ENCODE results near the gene STUB1. TPM values are rescaled to one million over a fixed set of nuclear protein-coding genes. Genes with fewer than 3 reads are reported as not detected.
"Not testable (repeated sequence)": the region's sequence is repeated elsewhere in the genome, so short reads cannot be mapped to it uniquely, and the experiment has no call there.

Gene STUB1
- total RNA-seq, 1 donor from 2014 or later: 124 TPM

DNA sequence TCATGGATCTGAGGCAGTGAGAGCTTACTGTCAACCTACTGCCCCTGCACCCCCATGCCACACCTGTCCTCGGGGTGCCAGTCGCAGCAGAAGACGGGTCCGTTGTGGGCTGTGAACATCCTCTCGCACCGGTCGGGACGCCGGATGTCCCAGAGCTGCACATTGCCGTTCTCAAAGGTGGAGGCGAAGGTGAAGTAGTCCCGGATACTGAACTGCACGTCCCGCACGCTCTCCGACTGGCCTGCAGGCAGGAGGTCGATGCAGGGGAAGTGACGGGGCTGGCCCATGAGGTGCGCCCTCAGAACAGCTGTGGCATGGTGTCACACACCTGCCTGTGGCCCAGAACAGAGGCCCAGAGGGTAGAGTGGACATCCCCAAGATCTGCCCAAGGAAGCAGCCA is 7.3 kb downstream of the STUB1 start:
- peaks cover 0 to 19% of the 10 kb centered on the region in 2 donors for H3K36me3 ChIP-seq
- H3K4me3 ChIP-seq: no peak overlapping the region
- TF ChIP-seq POLR2A (IDR thresholded peaks at IDR 0.05) (no peak), POLR2AphosphoS5 (IDR thresholded peaks at IDR 0.05; ENCODE audit: insufficient read depth in 1 of 2, low read depth in 1 of 2) (no peak)
- TF ChIP-seq, protein P1, sequence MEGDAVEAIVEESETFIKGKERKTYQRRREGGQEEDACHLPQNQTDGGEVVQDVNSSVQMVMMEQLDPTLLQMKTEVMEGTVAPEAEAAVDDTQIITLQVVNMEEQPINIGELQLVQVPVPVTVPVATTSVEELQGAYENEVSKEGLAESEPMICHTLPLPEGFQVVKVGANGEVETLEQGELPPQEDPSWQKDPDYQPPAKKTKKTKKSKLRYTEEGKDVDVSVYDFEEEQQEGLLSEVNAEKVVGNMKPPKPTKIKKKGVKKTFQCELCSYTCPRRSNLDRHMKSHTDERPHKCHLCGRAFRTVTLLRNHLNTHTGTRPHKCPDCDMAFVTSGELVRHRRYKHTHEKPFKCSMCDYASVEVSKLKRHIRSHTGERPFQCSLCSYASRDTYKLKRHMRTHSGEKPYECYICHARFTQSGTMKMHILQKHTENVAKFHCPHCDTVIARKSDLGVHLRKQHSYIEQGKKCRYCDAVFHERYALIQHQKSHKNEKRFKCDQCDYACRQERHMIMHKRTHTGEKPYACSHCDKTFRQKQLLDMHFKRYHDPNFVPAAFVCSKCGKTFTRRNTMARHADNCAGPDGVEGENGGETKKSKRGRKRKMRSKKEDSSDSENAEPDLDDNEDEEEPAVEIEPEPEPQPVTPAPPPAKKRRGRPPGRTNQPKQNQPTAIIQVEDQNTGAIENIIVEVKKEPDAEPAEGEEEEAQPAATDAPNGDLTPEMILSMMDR (IDR thresholded peaks at IDR 0.05): no peak
- no peak overlapping the region for H3K27ac ChIP-seq
- intact Hi-C loops (cut with DNase I): no loop called here
- no peaks in the 10 kb centered on the region for H3K27me3 ChIP-seq
- no peaks in the 10 kb centered on the region for H3K9me3 ChIP-seq
- DNase-seq (ENCODE audit: extremely low spot score in 2 of 2): no peak
- peaks cover 55% of the 10 kb centered on the region for H3K4me1 ChIP-seq

DNA sequence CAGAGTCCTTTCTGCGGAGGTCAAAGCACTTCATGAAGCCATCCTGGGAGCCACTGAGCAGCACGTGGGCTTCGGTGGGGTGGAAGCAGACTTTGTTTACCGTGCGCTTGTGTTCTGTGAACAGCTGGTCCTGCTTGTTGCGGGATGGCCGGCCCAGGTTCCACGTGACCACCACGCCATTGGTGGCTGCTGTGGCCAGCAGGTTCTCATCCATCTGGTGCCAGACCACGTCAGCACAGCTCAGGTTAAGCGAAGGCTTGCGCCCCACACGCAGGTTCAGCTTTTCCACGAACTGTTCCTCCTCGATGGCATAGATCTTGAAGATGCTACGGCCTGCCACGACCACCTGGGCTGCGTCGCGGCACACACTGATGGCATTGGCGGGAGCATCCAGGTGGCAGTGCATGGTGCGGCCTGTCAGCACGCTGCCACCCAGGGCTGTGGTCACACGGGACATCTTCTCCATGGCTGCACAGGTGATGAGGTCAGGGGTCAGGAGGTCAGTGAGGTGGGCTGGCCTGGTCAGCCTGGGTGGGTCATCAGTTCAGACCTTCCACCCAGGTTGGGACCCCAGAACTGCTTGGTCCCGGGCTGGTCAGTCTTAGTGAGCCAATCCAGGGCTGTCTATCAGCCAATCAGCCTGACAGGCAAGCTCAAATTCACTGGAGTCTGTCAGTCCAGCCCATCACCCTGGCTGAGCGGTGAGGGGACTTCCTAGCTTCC is 9.1 kb downstream of the STUB1 start:
- H3K4me3 ChIP-seq: peak overlapping the region; percentile 63 to 94
- H3K27ac ChIP-seq: peak overlapping the region; percentile 69
- no peak for DNase-seq (ENCODE audit: extremely low spot score in 2 of 2)
- H3K36me3 ChIP-seq: peaks cover 0 to 12% of the 10 kb centered on the region in 2 donors
- intact Hi-C loops (cut with DNase I): no loop called here
- peaks cover 9% of the 10 kb centered on the region for H3K27me3 ChIP-seq
- TF ChIP-seq, protein P1 (IDR thresholded peaks at IDR 0.05): no peak
- no peak for TF ChIP-seq POLR2AphosphoS5 (IDR thresholded peaks at IDR 0.05; ENCODE audit: insufficient read depth in 1 of 2, low read depth in 1 of 2)
- no peak for TF ChIP-seq POLR2A (IDR thresholded peaks at IDR 0.05)
- no peaks in the 10 kb centered on the region for H3K9me3 ChIP-seq
- peaks cover 54% of the 10 kb centered on the region for H3K4me1 ChIP-seq

DNA sequence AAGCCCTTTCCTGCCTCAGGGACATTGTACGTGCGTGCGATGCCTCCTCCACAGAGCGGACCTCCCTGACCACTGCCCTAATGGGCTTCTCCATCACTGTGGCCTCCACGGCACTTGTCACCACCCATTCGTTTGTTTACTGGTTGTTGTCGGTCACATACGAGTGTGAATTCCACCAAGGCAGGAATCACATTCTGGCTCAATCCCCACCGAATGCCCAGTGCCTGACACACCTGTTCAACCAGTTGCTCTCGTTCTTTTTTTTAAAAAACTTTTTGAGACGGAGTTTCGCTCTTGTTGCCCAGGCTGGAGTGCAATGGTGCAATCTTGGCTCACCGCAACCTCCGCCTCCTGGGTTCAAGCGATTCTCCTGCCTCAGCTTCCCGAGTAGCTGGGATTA is 11.0 kb downstream of the STUB1 start:
- intact Hi-C loops (cut with DNase I): not testable (repeated sequence)

DNA sequence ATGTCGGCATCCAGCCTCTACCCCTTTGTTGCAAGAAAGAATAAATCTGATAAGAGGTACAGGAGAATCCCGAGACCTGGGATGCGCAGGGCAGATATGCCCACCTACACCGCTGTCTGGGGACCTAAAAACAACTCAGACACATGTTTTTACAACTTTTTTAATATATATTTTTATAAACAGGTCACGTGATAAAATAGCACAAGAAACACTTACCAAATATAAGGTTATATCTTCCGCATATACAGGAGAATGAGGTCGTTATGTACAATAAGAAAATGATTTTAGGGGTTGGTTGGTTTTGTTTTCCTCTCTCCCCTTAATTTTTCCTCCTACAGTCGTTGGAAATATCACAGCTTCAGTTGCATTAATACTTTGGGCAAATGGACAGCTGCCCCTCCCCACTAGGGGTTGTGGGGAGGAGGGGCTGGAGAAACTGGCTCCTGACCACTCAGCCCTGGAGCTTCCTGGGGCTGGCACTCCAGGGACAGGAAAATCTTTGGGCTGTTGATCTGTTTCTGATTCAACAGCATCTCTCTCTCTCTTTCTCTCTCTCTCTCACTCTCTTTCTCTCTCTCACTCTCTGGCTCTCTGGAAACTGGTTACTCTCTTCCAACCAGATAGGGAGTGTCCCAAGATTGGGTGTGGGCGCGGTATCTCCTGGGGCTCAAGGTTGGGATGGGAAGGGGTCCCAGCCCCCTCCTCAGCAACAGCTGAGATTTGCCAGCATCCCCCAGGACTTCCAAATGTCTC is 12.3 kb downstream of the STUB1 start:
- Histone ChIP-seq H3K27me3 (peaks cover 9% of the 10 kb centered on the region), H3K4me1 (peaks cover 59% of the 10 kb centered on the region), H3K27ac (no peak overlapping the region), H3K9me3 (no peaks in the 10 kb centered on the region), H3K36me3 (no peaks in the 10 kb centered on the region), H3K4me3 (no peak overlapping the region)
- DNase-seq (ENCODE audit: extremely low spot score in 2 of 2): no peak
- TF ChIP-seq, protein P1 (IDR thresholded peaks at IDR 0.05): no peak
- TF ChIP-seq POLR2AphosphoS5 (IDR thresholded peaks at IDR 0.05; ENCODE audit: insufficient read depth in 1 of 2, low read depth in 1 of 2): no peak
- no peak for TF ChIP-seq POLR2A (IDR thresholded peaks at IDR 0.05)
- intact Hi-C loops (cut with DNase I): no loop called here

More for the DNA sequence above, 11.0 kb downstream of the STUB1 start:
- H3K4me1 ChIP-seq: peaks cover 57% of the 10 kb centered on the region
- DNase-seq (ENCODE audit: extremely low spot score in 2 of 2); H3K27me3 ChIP-seq; H3K36me3 ChIP-seq; H3K9me3 ChIP-seq; H3K27ac ChIP-seq; H3K4me3 ChIP-seq: not testable (repeated sequence)

DNA sequence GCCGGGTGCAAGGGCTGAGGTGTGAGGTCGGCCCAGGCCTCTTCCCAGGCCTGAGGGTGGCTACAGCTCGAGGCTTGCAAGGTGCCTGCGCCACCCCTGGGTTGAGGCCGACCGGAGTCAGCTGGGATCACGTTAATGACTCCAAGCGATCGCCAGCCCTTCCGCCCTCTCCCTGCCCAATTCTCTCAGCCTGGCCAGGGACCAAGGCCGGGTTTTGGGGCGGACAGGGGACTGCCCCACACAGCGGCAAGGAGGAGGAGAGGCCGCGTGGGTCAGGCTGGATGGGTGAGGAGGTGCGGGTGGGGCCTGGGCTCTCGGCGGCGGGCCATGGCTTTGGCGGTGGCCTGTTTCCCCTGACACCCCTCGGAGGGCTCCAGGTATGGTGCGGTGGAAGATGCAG is 13.2 kb downstream of the STUB1 start:
- DNase-seq (ENCODE audit: extremely low spot score in 2 of 2): no peak
- Histone ChIP-seq H3K27ac (no peak overlapping the region), H3K4me3 (no peak overlapping the region), H3K4me1 (peaks cover 59% of the 10 kb centered on the region), H3K36me3 (no peaks in the 10 kb centered on the region), H3K9me3 (no peaks in the 10 kb centered on the region), H3K27me3 (peaks cover 9% of the 10 kb centered on the region)
- no peak for TF ChIP-seq POLR2AphosphoS5 (IDR thresholded peaks at IDR 0.05; ENCODE audit: insufficient read depth in 1 of 2, low read depth in 1 of 2)
- TF ChIP-seq, protein P1 (IDR thresholded peaks at IDR 0.05): no peak
- TF ChIP-seq POLR2A (IDR thresholded peaks at IDR 0.05): no peak
- intact Hi-C loops (cut with DNase I): no loop called here

Data from vagina (tissue), 2 donors.